Measurements from ENCODE around the gene GLS. TPM values are rescaled to one million over a fixed set of nuclear protein-coding genes. Genes with fewer than 3 reads are reported as not detected.

The GLS gene
- total and polyA plus RNA-seq, 7 donors: 6.9 to 30.6 (median 26.7) TPM

GRCh38 chr2:191003405-191004309, 123.0 kb downstream of the GLS start:
- intact Hi-C loops (cut with DNase I): no loop called here
- no peak for DNase-seq
- WGBS, 3 donors: 95 to 96% (median 96%) methylated on average over 6 of the region's 6 CpGs
- no peaks in the 10 kb centered on the region for H3K27me3 ChIP-seq (ENCODE audit: insufficient read depth in 3 of 3, low read length in 2 of 3)
- peaks cover 32 to 100% of the 10 kb centered on the region in 2 donors for H3K36me3 ChIP-seq (ENCODE audit: insufficient read depth in 1 of 2, low read depth in 1 of 2)
- H3K4me1 ChIP-seq: no peaks in the 10 kb centered on the region
- no peaks in the 10 kb centered on the region for H3K9me3 ChIP-seq
- H3K4me3 ChIP-seq: no peak overlapping the region
- H3K27ac ChIP-seq: no peak overlapping the region
- no peak for TF ChIP-seq CTCF (IDR thresholded peaks at IDR 0.05)
- ATAC-seq: no peak

GRCh38 chr2:191006297-191006696, 125.7 kb downstream of the GLS start:
- H3K4me3 ChIP-seq: no peak overlapping the region
- intact Hi-C loops (cut with DNase I): no loop called here
- peaks cover 18 to 93% of the 10 kb centered on the region in 2 donors for H3K36me3 ChIP-seq (ENCODE audit: insufficient read depth in 1 of 2, low read depth in 1 of 2)
- no peak for TF ChIP-seq CTCF (IDR thresholded peaks at IDR 0.05)
- no peaks in the 10 kb centered on the region for H3K9me3 ChIP-seq
- WGBS, 3 donors: 92 to 97% (median 94%) methylated on average over 3 of the region's 3 CpGs
- ATAC-seq: no peak
- no peaks in the 10 kb centered on the region for H3K27me3 ChIP-seq (ENCODE audit: insufficient read depth in 3 of 3, low read length in 2 of 3)
- H3K4me1 ChIP-seq: no peaks in the 10 kb centered on the region
- no peak overlapping the region for H3K27ac ChIP-seq
- DNase-seq: no peak

GRCh38 chr2:191006997-191007783, 126.6 kb downstream of the GLS start:
- H3K9me3 ChIP-seq: no peaks in the 10 kb centered on the region
- no peak overlapping the region for H3K27ac ChIP-seq
- ATAC-seq: no peak
- H3K36me3 ChIP-seq (ENCODE audit: insufficient read depth in 1 of 2, low read depth in 1 of 2): peaks cover 16 to 87% of the 10 kb centered on the region in 2 donors
- H3K4me1 ChIP-seq: no peaks in the 10 kb centered on the region
- no peaks in the 10 kb centered on the region for H3K27me3 ChIP-seq (ENCODE audit: insufficient read depth in 3 of 3, low read length in 2 of 3)
- no peak for TF ChIP-seq CTCF (IDR thresholded peaks at IDR 0.05)
- no peak overlapping the region for H3K4me3 ChIP-seq
- intact Hi-C loops (cut with DNase I): no loop called here
- 93 to 97% (median 95%) methylated on average over 4 of the region's 4 CpGs for WGBS, 3 donors
- DNase-seq: no peak

- Histone ChIP-seq H3K4me3 (no peak overlapping the region), H3K9me3 (no peaks in the 10 kb centered on the region), H3K27me3 (ENCODE audit: insufficient read depth in 3 of 3, low read length in 2 of 3) (no peaks in the 10 kb centered on the region), H3K4me1 (peaks cover 10% of the 10 kb centered on the region), H3K36me3 (ENCODE audit: insufficient read depth in 1 of 2, low read depth in 1 of 2) (peaks cover 15 to 76% of the 10 kb centered on the region in 2 donors), H3K27ac (no peak overlapping the region)
- intact Hi-C loops (cut with DNase I): no loop called here
- no peak for ATAC-seq
- DNase-seq: no peak
- no peak for TF ChIP-seq CTCF (IDR thresholded peaks at IDR 0.05)
Measured at GRCh38 chr2:191008286-191008685, 127.7 kb downstream of the GLS start.

Data from psoas muscle (tissue), 8 donors.